GM21381 (cell line): ENCODE data around the gene SYNDIG1.

Experiments used
- ATAC-seq: cut with Tn5 transposase; IDR thresholded peaks from one replicate; pipeline ENCODE4 v1.9.1; 2021; ENCODE audit warnings: mild to moderate bottlenecking, moderate library complexity; ENCODE audit not compliant: unreplicated experiment

Gene SYNDIG1

GRCh38 chr20:24582373-24583168 is 113.1 kb downstream of the SYNDIG1 start:
- ATAC-seq: no peak

- ATAC-seq: no peak
Observed at GRCh38 chr20:24583169-24583792, 113.9 kb downstream of the SYNDIG1 start.

DNA sequence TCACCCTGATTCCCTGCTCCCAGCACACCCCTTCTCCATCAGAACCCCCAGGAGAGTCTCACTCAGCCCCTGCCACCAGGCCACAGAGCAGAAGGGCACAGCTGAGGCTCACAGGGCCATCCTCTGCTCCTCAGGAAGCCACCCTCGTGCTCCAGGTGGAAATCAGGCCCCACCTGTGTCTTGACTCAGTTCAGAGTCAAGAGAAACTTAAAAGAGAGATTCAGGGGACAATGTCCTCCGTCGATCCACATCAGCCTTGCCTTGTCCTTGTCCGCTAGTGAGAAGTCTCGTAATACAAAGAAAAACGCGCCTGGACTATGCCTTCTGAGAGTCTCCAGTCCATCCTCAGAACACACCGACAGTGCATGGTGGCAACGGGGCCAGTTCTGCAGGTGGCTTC is 114.6 kb downstream of the SYNDIG1 start:
- ATAC-seq: no peak

DNA sequence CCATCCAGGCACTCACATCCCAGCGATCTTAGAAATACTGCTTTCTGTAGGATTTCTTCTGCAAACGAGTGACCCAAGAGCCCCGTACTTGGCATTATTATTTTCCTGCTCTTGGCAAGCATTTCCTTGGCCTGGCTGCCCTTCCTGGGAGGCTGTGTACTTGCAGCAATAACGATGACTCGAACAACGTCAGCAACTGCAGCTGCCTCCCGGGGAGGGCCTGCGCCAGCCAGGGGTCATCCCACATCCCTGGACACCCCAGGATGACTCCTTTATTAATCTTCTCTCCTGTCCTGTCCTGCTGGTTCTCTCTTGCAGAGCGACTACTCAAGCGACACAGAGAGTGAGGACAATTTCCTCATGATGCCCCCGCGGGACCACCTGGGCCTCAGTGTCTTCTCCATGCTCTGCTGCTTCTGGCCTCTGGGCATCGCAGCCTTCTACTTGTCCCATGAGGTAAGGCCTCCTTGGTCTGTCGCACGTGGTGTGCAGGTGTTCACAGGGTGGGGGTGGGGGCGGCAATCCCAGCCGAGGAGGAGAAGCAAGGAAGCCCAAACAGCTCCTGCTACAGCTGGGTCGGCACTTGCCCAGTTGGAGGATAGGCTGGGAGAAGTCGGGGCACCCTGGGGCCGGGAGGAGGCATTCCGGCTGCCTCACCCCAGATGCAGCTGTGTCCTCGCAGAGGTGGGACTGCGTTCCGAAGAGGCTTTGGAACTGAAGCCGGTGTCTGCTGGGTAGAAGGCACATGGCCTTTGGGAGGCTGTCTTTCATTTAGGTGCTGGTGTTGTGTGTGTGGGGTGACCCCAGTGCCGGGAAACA is 115.3 kb downstream of the SYNDIG1 start:
- ATAC-seq: no peak

DNA sequence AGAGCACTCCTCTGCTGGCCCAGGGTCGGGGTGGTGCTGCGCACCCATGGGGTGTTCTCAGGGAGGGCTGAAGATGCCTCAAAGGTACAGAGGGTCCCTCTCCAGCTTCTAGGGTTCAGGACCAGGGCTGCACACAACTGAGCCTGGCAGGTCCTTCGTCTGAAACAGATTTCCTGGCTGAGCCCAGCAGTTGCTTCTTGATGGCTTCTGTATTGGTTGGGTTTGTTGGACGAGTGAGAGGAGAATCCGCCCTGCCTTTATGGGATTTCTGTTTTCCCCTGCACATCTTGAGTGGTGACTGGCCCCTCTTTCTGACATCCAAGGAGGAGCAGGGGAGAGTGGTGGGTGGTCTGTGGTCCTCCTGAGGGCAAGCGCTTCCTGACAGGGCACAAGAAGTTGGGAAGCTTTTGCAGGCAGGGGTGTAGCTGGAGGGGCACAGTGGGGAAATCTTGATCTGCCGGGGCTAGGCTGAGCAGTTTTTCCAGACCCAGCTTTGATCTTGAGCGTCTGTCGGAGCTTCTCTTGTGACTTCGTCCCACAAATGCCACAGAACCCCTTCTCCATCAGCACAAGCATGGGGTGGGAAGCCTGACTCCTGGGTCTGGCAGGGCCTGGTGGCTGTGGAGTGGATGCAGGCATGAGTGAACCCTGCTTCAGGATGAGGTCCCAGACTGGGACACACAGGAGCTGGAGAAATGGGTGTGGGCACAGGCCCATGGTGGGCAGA is 116.5 kb downstream of the SYNDIG1 start:
- no peak for ATAC-seq

DNA sequence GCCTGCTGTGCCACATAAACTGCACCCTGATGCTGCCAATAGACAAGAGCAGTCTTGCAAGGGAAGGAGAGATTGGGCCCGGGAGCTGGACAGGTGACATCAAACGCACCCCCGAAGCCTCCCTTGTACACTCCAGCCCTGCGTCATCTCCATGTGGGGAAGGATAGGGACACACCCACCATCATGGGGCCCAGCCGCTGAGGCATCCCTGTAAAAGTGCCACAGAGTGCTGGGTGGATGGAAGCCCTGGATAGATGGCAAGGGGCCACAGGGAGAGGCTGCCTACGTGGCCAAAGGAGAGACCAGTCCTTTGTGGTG is 117.1 kb downstream of the SYNDIG1 start:
- ATAC-seq: no peak

GRCh38 chr20:24587384-24588046 is 118.1 kb downstream of the SYNDIG1 start:
- ATAC-seq: no peak

GRCh38 chr20:24588047-24588635 is 118.7 kb downstream of the SYNDIG1 start:
- no peak for ATAC-seq

DNA sequence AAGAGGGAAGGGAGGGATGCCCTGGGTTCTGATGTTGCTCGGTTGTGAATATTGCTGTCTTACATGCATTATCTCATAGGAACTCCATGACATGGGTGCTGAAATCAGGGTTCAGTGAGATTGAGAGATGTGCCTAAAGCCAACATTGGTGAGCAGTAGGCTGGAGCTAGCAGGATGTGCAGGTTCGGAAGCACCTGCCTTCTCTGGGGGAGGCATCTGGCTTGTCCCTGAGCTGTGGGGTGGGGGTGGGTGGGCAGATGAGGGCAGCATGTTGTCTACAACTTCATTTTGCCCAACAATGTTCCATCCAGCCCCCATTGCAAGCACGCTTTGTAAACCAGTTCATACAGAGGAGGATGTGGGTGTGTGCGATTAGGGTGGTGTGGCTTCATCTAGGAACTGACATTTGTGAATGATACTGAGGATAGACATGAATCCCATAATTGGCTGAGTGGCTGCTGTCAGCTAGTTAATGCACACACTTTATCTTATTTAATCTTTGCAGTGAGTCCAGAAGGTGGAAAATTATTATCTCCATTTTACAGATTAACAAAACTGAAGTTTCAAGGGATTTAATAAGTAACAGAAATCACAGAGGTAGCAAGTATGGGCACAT is 119.4 kb downstream of the SYNDIG1 start:
- ATAC-seq: no peak

DNA sequence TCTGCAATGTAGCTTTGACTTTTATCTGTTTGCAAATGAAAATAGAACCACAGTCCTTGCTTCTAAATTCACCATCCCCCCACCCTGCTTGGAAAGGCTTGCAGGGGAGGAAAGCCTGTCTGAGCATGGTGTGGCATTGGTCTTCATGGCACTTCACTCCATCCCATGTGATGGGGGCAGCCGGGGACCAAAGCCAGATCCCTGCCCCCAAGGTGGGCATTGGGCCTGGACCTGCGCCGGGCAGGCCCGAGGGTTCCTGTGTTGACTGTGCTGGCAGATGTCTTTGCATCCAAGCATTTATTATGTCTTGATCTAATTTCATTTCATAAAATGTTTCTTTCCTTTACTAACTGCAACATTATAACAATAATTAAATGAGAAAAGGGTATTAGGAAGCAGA is 120.0 kb downstream of the SYNDIG1 start:
- ATAC-seq: no peak

GRCh38 chr20:24589815-24590177 is 120.4 kb downstream of the SYNDIG1 start:
- no peak for ATAC-seq

- no peak for ATAC-seq
Observed at GRCh38 chr20:24590178-24590982, 121.0 kb downstream of the SYNDIG1 start.

DNA sequence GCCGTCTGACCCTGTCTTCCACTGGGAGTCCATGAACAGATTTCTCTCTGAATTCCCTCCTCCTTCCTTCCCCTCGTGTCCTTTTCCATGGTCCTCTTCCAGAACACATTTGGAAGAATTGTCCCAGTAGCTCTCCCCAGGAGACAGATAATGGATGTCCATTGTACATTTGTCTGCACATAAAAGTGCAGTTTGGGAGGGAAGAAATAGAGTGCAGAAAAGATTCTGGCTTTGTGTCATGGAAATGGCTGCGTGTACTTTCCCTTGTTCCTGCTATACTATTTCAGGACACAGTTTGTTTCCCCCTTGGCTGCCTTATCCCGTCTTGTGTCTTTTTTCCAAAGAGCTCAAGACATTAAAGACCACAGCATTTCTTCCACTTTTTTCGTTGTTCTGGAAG is 127.6 kb downstream of the SYNDIG1 start:
- ATAC-seq: no peak

- no peak for ATAC-seq
Observed at GRCh38 chr20:24598346-24598745, 128.9 kb downstream of the SYNDIG1 start.

- ATAC-seq: no peak
Observed at GRCh38 chr20:24598996-24599395, 129.6 kb downstream of the SYNDIG1 start.

DNA sequence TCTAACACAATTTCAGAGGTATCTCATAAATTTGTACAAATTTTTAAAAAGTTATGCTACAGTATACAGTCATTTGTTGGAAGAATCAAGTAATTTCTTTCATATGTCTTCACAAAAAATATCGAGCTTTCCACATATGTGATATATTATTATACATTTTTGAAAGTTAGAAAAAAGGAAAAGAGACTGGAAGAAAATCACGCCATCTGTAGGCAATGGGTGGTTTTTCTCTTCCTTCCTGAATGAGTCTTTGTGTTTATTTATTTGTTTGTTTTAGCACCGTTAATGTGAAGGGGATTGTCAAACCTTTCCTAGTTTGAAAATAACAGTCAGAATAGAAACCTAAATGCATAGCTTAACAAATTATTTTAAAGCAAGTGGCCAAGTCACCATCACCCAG is 130.6 kb downstream of the SYNDIG1 start:
- ATAC-seq: no peak

- no peak for ATAC-seq
Observed at GRCh38 chr20:24603454-24603853, 134.0 kb downstream of the SYNDIG1 start.

GRCh38 chr20:24604966-24605665 is 135.7 kb downstream of the SYNDIG1 start:
- no peak for ATAC-seq
